Central memory CD8-positive, alpha-beta T cell (primary cell): ENCODE measurements around the gene DCST1.

Experiments
- ATAC-seq: fragments of 150-1000 bp; cut with Tn5 transposase; replicated peaks from 2 replicates; pipeline ENCODE4 v1.10.0; 2022; ENCODE audit warnings: mild to moderate bottlenecking, moderate FRiP score, moderate number of reproducible peaks; ENCODE audit not compliant: poor library complexity, severe bottlenecking; ENCODE audit errors: extremely low read depth
- DNase-seq, 2 donors: peaks; one replicate each; pipeline ENCODE4 v3.0.0; 2021; ENCODE audit warnings: low spot score in 2 of 2
- H3K27ac Mint-ChIP-seq: one replicate; pipeline ENCODE4 v1.8.0; 2022; ENCODE audit warnings: low read depth, mild to moderate bottlenecking, moderate library complexity, mixed read lengths
- H3K27me3 Mint-ChIP-seq: one replicate; pipeline ENCODE4 v1.8.0; 2022; ENCODE audit warnings: mixed read lengths
- H3K36me3 Mint-ChIP-seq: one replicate; pipeline ENCODE4 v1.8.0; 2022; ENCODE audit warnings: mild to moderate bottlenecking, moderate library complexity, mixed read lengths; ENCODE audit not compliant: insufficient read depth
- H3K4me1 Mint-ChIP-seq: one replicate; pipeline ENCODE4 v1.8.0; 2022; ENCODE audit warnings: mixed read lengths
- H3K4me3 Mint-ChIP-seq: one replicate; pipeline ENCODE4 v1.8.0; 2022; ENCODE audit warnings: mild to moderate bottlenecking, moderate library complexity, mixed read lengths
- H3K9me3 Mint-ChIP-seq: one replicate; pipeline ENCODE4 v1.8.0; 2022; ENCODE audit warnings: mixed read lengths

The DCST1 gene

GRCh38 chr1:155092641-155093040 lies 59.0 kb downstream of the DCST1 start:
- no peak overlapping the region for H3K27ac Mint-ChIP-seq
- H3K27me3 Mint-ChIP-seq: peaks cover 16% of the 10 kb centered on the region
- ATAC-seq: no peak
- H3K4me1 Mint-ChIP-seq: peaks cover 5% of the 10 kb centered on the region
- no peak for DNase-seq
- peaks cover 2% of the 10 kb centered on the region for H3K36me3 Mint-ChIP-seq
- no peaks in the 10 kb centered on the region for H3K9me3 Mint-ChIP-seq
- H3K4me3 Mint-ChIP-seq: no peak overlapping the region

GRCh38 chr1:155093911-155094621 lies 60.4 kb downstream of the DCST1 start:
- Mint-ChIP-seq H3K36me3 (peaks cover 1% of the 10 kb centered on the region), H3K4me1 (peaks cover 5% of the 10 kb centered on the region), H3K27me3 (peaks cover 16% of the 10 kb centered on the region), H3K27ac (no peak overlapping the region), H3K9me3 (no peaks in the 10 kb centered on the region), H3K4me3 (no peak overlapping the region)
- no peak for DNase-seq
- ATAC-seq: no peak

GRCh38 chr1:155094622-155094948 lies 61.0 kb downstream of the DCST1 start:
- Mint-ChIP-seq H3K9me3 (no peaks in the 10 kb centered on the region), H3K27ac (no peak overlapping the region), H3K36me3 (peaks cover 1% of the 10 kb centered on the region), H3K27me3 (peaks cover 16% of the 10 kb centered on the region), H3K4me1 (peaks cover 5% of the 10 kb centered on the region), H3K4me3 (no peak overlapping the region)
- ATAC-seq (peak; percentile 24), DNase-seq (no peak)

GRCh38 chr1:155099331-155099730 lies 65.7 kb downstream of the DCST1 start:
- peaks cover 16% of the 10 kb centered on the region for H3K27me3 Mint-ChIP-seq
- DNase-seq (no peak), ATAC-seq (no peak)
- no peaks in the 10 kb centered on the region for H3K9me3 Mint-ChIP-seq
- no peaks in the 10 kb centered on the region for H3K4me1 Mint-ChIP-seq
- H3K36me3 Mint-ChIP-seq: no peaks in the 10 kb centered on the region
- no peak overlapping the region for H3K27ac Mint-ChIP-seq
- no peak overlapping the region for H3K4me3 Mint-ChIP-seq
